CD4-positive, CD25-positive, alpha-beta regulatory T cell (primary cell): Measurements from ENCODE around the gene HILPDA. TPM values are rescaled to one million over a fixed set of nuclear protein-coding genes. Genes with fewer than 3 reads are reported as not detected.

Source experiments
- ATAC-seq, 2 donors: fragments of 150-1000 bp; cut with Tn5 transposase; one replicate each; pipeline ENCODE4 v1.10.0; 2021; ENCODE audit warnings: low read depth in 2 of 2, moderate number of reproducible peaks in 2 of 2, moderate library complexity in 1 of 2
- DNase-seq, 3 donors: peaks; one replicate each; pipeline versions ENCODE4 v3.0.0 to v3.0.0-alpha.2; 2012 to 2022; ENCODE audit warnings: mixed read lengths in 1 of 3
- H3K27ac ChIP-seq: one replicate; pipeline ENCODE4 v1.7.0; 2013; ENCODE audit warnings: mild to moderate bottlenecking, low read length; ENCODE audit not compliant: insufficient read depth, poor library complexity, severe bottlenecking
- H3K27me3 ChIP-seq: one replicate; pipeline ENCODE4 v1.7.0; 2013; ENCODE audit warnings: low read length; ENCODE audit not compliant: control insufficient read depth, insufficient read depth
- H3K36me3 ChIP-seq: one replicate; pipeline ENCODE4 v1.7.0; 2013; ENCODE audit warnings: mild to moderate bottlenecking, low read length, moderate library complexity; ENCODE audit not compliant: control insufficient read depth, insufficient read depth
- H3K4me1 ChIP-seq: 2 replicates; pipeline ENCODE4 v1.7.0; 2013; ENCODE audit warnings: mild to moderate bottlenecking, low read length; ENCODE audit not compliant: insufficient read depth, control insufficient read depth, poor library complexity, severe bottlenecking
- H3K4me3 ChIP-seq: one replicate; pipeline ENCODE4 v1.7.0; 2013; ENCODE audit warnings: low read depth, mild to moderate bottlenecking, low read length, moderate library complexity
- H3K9me3 ChIP-seq, 2 experiments: 1 replicate in 1 of 2; 2 replicates in 1 of 2; pipeline ENCODE4 v1.7.0; 2013; ENCODE audit warnings: low read length in 2 of 2, mild to moderate bottlenecking in 1 of 2, moderate library complexity in 1 of 2; ENCODE audit not compliant: control insufficient read depth in 2 of 2
- H3K27ac Mint-ChIP-seq, 3 donors: one replicate each; pipeline ENCODE4 v1.8.0; 2020 to 2022; ENCODE audit warnings: mild to moderate bottlenecking in 3 of 3, mixed read lengths in 3 of 3, moderate library complexity in 2 of 3
- H3K27me3 Mint-ChIP-seq: one replicate; pipeline ENCODE4 v1.8.0; 2022; ENCODE audit warnings: mild to moderate bottlenecking, mixed read lengths
- H3K36me3 Mint-ChIP-seq: one replicate; pipeline ENCODE4 v1.8.0; 2020; ENCODE audit warnings: mixed read lengths
- H3K4me1 Mint-ChIP-seq, 4 donors: one replicate each; pipeline ENCODE4 v1.8.0; 2020 to 2022; ENCODE audit warnings: mixed read lengths in 4 of 4, mild to moderate bottlenecking in 1 of 4
- H3K4me3 Mint-ChIP-seq, 4 donors: one replicate each; pipeline ENCODE4 v1.8.0; 2020 to 2022; ENCODE audit warnings: mild to moderate bottlenecking in 4 of 4, mixed read lengths in 4 of 4, moderate library complexity in 3 of 4
- H3K9me3 Mint-ChIP-seq, 7 donors: one replicate each; pipeline ENCODE4 v1.8.0; 2020 to 2022; ENCODE audit warnings: mixed read lengths in 7 of 7, mild to moderate bottlenecking in 3 of 7, moderate library complexity in 2 of 7
- polyA plus RNA-seq, 4 donors: library from polyadenylated mRNA; unstranded; fragments of 300-500 nt; fragmentation: Illumina TruSeq; gene quantifications; one replicate each; pipeline ENCODE4 v1.2.3, GENCODE V29; 2021
- total RNA-seq: library from RNA; stranded (reverse); gene quantifications from one replicate; pipeline ENCODE4 v1.2.3, GENCODE V29; 2022

Gene HILPDA
- total and polyA plus RNA-seq, 5 donors from 2014 or later: 1.6 to 8.8 (median 4.1) TPM

- no peak overlapping the region for H3K27ac ChIP-seq
Measured at GRCh38 chr7:128424686-128425275, 30.9 kb upstream of the HILPDA start.

GRCh38 chr7:128425850-128426249 is 29.8 kb upstream of the HILPDA start:
- no peaks in the 10 kb centered on the region for H3K4me1 Mint-ChIP-seq
- Histone ChIP-seq H3K4me1 (no peaks in the 10 kb centered on the region), H3K27me3 (peaks cover 3% of the 10 kb centered on the region), H3K9me3 (no peaks in the 10 kb centered on the region), H3K4me3 (no peak overlapping the region), H3K27ac (no peak overlapping the region), H3K36me3 (no peaks in the 10 kb centered on the region)
- H3K27ac Mint-ChIP-seq: no peak overlapping the region
- H3K4me3 Mint-ChIP-seq: no peak overlapping the region
- ATAC-seq: peak; percentile 71 to 81
- peaks cover 11% of the 10 kb centered on the region for H3K27me3 Mint-ChIP-seq
- no peaks in the 10 kb centered on the region for H3K36me3 Mint-ChIP-seq
- H3K9me3 Mint-ChIP-seq: no peaks in the 10 kb centered on the region
- peak; percentile 59 to 79 (median 78) for DNase-seq

More at GRCh38 chr7:128424686-128425275, 30.9 kb upstream of the HILPDA start:
- Histone ChIP-seq H3K9me3 (no peaks in the 10 kb centered on the region), H3K36me3 (no peaks in the 10 kb centered on the region), H3K27me3 (peaks cover 3% of the 10 kb centered on the region), H3K4me3 (no peak overlapping the region), H3K4me1 (no peaks in the 10 kb centered on the region)
- Mint-ChIP-seq H3K9me3 (no peaks in the 10 kb centered on the region), H3K27ac (no peak overlapping the region), H3K4me1 (no peaks in the 10 kb centered on the region), H3K36me3 (no peaks in the 10 kb centered on the region), H3K27me3 (peaks cover 10% of the 10 kb centered on the region), H3K4me3 (no peak overlapping the region)
- ATAC-seq (no peak), DNase-seq (no peak)

DNA sequence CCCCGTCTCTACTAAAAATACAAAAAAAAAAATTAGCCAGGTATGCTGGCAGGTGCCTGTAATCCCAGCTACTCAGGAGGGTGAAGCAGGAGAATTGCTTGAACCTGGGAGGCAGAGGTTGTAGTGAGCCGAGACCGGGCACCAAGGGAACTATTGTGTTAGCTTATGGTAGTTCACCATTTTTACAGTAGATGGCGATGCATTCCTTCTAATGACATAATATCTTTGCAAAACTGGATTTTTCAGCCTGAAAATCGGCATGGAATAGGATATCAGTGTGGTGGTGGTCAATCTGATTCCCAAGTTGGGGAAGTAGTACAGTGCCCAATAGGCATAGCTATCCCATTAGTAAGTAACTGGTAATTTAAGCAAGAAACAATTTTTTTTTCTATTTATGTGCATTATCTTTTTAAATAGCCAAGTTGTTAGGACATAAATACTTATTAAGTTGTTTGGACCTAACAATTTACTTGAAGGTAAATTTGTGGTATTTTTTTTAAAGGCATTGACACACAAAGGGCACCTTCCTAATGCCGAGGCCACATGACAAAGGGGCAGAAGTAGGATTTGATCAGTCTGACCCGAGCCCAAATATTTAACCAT is 28.3 kb upstream of the HILPDA start:
- H3K4me1 ChIP-seq: no peaks in the 10 kb centered on the region
- ATAC-seq (peak; percentile 56 to 66), DNase-seq (peak in 2 of 3 donors; percentile 58 to 67)
- H3K27me3 ChIP-seq: peaks cover 3% of the 10 kb centered on the region
- H3K27ac ChIP-seq: no peak overlapping the region
- no peaks in the 10 kb centered on the region for H3K36me3 ChIP-seq
- no peak overlapping the region for H3K4me3 Mint-ChIP-seq
- no peaks in the 10 kb centered on the region for H3K36me3 Mint-ChIP-seq
- H3K4me1 Mint-ChIP-seq: no peaks in the 10 kb centered on the region
- no peak overlapping the region for H3K27ac Mint-ChIP-seq
- H3K9me3 Mint-ChIP-seq: no peaks in the 10 kb centered on the region
- H3K4me3 ChIP-seq: no peak overlapping the region
- peaks cover 11% of the 10 kb centered on the region for H3K27me3 Mint-ChIP-seq
- H3K9me3 ChIP-seq: no peaks in the 10 kb centered on the region

GRCh38 chr7:128430207-128430606 is 25.5 kb upstream of the HILPDA start:
- no peaks in the 10 kb centered on the region for H3K4me1 Mint-ChIP-seq
- Histone ChIP-seq H3K4me3 (no peak overlapping the region), H3K9me3 (no peaks in the 10 kb centered on the region), H3K4me1 (no peaks in the 10 kb centered on the region), H3K27me3 (peaks cover 7% of the 10 kb centered on the region), H3K27ac (no peak overlapping the region), H3K36me3 (no peaks in the 10 kb centered on the region)
- no peak for ATAC-seq
- DNase-seq: no peak
- no peaks in the 10 kb centered on the region for H3K36me3 Mint-ChIP-seq
- H3K27ac Mint-ChIP-seq: no peak overlapping the region
- H3K27me3 Mint-ChIP-seq: peaks cover 11% of the 10 kb centered on the region
- H3K9me3 Mint-ChIP-seq: no peaks in the 10 kb centered on the region
- no peak overlapping the region for H3K4me3 Mint-ChIP-seq

- H3K27ac Mint-ChIP-seq: no peak overlapping the region
- H3K9me3 Mint-ChIP-seq: no peaks in the 10 kb centered on the region
- H3K4me1 ChIP-seq: no peaks in the 10 kb centered on the region
- H3K9me3 ChIP-seq: no peaks in the 10 kb centered on the region
- H3K27me3 ChIP-seq: peaks cover 8% of the 10 kb centered on the region
- H3K4me3 ChIP-seq: no peak overlapping the region
- no peak overlapping the region for H3K27ac ChIP-seq
- no peak for DNase-seq
- H3K36me3 ChIP-seq: no peaks in the 10 kb centered on the region
- H3K36me3 Mint-ChIP-seq: no peaks in the 10 kb centered on the region
- H3K27me3 Mint-ChIP-seq: peaks cover 7% of the 10 kb centered on the region
- H3K4me3 Mint-ChIP-seq: no peak overlapping the region
- ATAC-seq: no peak
- H3K4me1 Mint-ChIP-seq: no peaks in the 10 kb centered on the region
Measured at GRCh38 chr7:128431221-128431620, 24.5 kb upstream of the HILPDA start.

DNA sequence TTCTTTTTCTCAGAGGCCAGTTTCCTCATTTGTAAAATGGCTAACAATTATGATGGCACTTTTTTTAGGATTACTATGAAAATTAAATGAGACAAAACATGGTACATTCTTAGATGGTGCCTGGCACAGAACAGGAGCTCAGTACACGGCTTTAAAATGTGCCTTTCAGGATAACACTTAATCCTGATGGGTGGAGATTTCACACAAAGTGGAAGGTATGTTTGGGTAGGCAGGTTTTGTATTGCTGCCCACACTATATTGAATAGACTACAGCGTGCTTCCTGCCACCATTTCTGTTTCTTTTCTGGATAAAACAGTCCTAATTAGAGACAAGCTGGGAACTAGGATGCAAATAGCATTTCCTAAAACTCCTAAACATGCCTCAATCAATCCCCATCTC is 23.9 kb upstream of the HILPDA start:
- H3K4me1 ChIP-seq: no peaks in the 10 kb centered on the region
- no peak overlapping the region for H3K4me3 ChIP-seq
- Mint-ChIP-seq H3K4me1 (no peaks in the 10 kb centered on the region), H3K36me3 (no peaks in the 10 kb centered on the region), H3K27me3 (peaks cover 7% of the 10 kb centered on the region), H3K9me3 (no peaks in the 10 kb centered on the region), H3K27ac (no peak overlapping the region), H3K4me3 (peak overlapping the region in 1 of 4 donors; percentile 2)
- H3K27ac ChIP-seq: no peak overlapping the region
- no peaks in the 10 kb centered on the region for H3K36me3 ChIP-seq
- H3K27me3 ChIP-seq: peaks cover 8% of the 10 kb centered on the region
- no peak for DNase-seq
- no peaks in the 10 kb centered on the region for H3K9me3 ChIP-seq
- ATAC-seq: no peak

- Histone ChIP-seq H3K27ac (no peak overlapping the region), H3K27me3 (peaks cover 5% of the 10 kb centered on the region), H3K4me1 (no peaks in the 10 kb centered on the region), H3K9me3 (no peaks in the 10 kb centered on the region), H3K4me3 (no peak overlapping the region), H3K36me3 (no peaks in the 10 kb centered on the region)
- Mint-ChIP-seq H3K27ac (no peak overlapping the region), H3K9me3 (no peaks in the 10 kb centered on the region), H3K27me3 (peaks cover 8% of the 10 kb centered on the region), H3K4me3 (no peak overlapping the region), H3K36me3 (no peaks in the 10 kb centered on the region), H3K4me1 (no peaks in the 10 kb centered on the region)
- no peak for ATAC-seq
- no peak for DNase-seq
Measured at GRCh38 chr7:128434413-128435326, 21.0 kb upstream of the HILPDA start.
